Psoas muscle (tissue), 8 donors: ENCODE data around the gene APBB1IP. TPM values are rescaled to one million over a fixed set of nuclear protein-coding genes. Genes with fewer than 3 reads are reported as not detected.
A peak's percentile ranks its signal among the peaks of the same experiment; 100 is the strongest.

Source experiments
- ATAC-seq, 4 donors: fragments of 200-7000 bp; cut with Tn5 transposase; one replicate each; pipeline ENCODE4 v1.9.1; 2020; ENCODE audit warnings: moderate library complexity in 3 of 4, mild to moderate bottlenecking in 2 of 4
- DNase-seq, 2 donors: peaks; one replicate each; pipeline ENCODE4 v3.0.0-alpha.2; 2020
- H3K27ac ChIP-seq: fragments of 200-600 bp; one replicate; pipeline ENCODE4 v1.8.0; 2022
- H3K27me3 ChIP-seq, 3 donors: fragments of 200-600 bp in 1 of 3; one replicate each; pipeline versions ENCODE4 v1.6.1 to v1.8.0; 2013 to 2022; ENCODE audit warnings: low read length in 2 of 3, mild to moderate bottlenecking in 2 of 3, moderate library complexity in 1 of 3; ENCODE audit not compliant: insufficient read depth in 3 of 3
- H3K36me3 ChIP-seq, 2 donors: fragments of 200-600 bp in 1 of 2; one replicate each; pipeline versions ENCODE4 v1.6.1 to v1.8.0; 2013 to 2022; ENCODE audit warnings: low read depth in 1 of 2, mild to moderate bottlenecking in 1 of 2, moderate library complexity in 1 of 2; ENCODE audit not compliant: insufficient read depth in 1 of 2
- H3K4me1 ChIP-seq: fragments of 200-600 bp; one replicate; pipeline ENCODE4 v1.8.0; 2022
- H3K4me3 ChIP-seq: fragments of 200-600 bp; one replicate; pipeline ENCODE4 v1.8.0; 2022; ENCODE audit warnings: mild to moderate bottlenecking
- H3K9me3 ChIP-seq: fragments of 200-600 bp; one replicate; pipeline ENCODE4 v1.8.0; 2022
- CTCF ChIP-seq: fragments of 200-600 bp; IDR thresholded peaks from one replicate; pipeline ENCODE4 v1.8.0; 2022; ENCODE audit warnings: antibody characterized with exemption
- WGBS, 3 donors: extraction: QIAGEN DNeasy Blood & Tissue Kit; methylation state at CpG; one replicate each; pipeline versions ENCODE4 v1.1.6 to v1.1.7; 2013; 5-methylcytosine and 5-hydroxymethylcytosine counted together
- intact Hi-C, 2 donors: fragments of 100-400 bp; cut with DNase I; formaldehyde crosslinking; loops; one replicate each; pipeline versions ENCODE4 v1.11.0 to v1.14.2; 2022
- polyA plus RNA-seq, 3 donors: library from polyadenylated mRNA; stranded (reverse); fragments of 200-250 nt; gene quantifications; one replicate each; pipeline ENCODE4 v1.2.3, GENCODE V29; 2013
- total RNA-seq, 4 donors: library from RNA; stranded (reverse); fragmentation: NEBNext Ultra II Directional in 2 of 4; extraction: Animal tissue kit (Norgen Biotek cat#: 25700) in 2 of 4; gene quantifications; one replicate each; pipeline versions ENCODE4 v1.2.1 to v1.2.4, GENCODE V29; 2021 to 2023
- donor health status: healthy with polysubstance abuse.
- donor health status: DM: no; HTN: no; CAD: no; lungs with moderate emphysema.
- donor health status: Bipolar disorder and iron deficiency.
- donor health status: healthy.
- donor health status: DM: yes; HTN: yes; CAD: no.
- donor health status: DM: no; HTN: no; CAD: no.
- donor health status: DM: no; HTN: no; CAD: no.
- donor health status: DM: yes; HTN: yes; CAD: no.

APBB1IP gene
- total and polyA plus RNA-seq, 7 donors: 0.25 to 2.8 (median 0.86) TPM

DNA sequence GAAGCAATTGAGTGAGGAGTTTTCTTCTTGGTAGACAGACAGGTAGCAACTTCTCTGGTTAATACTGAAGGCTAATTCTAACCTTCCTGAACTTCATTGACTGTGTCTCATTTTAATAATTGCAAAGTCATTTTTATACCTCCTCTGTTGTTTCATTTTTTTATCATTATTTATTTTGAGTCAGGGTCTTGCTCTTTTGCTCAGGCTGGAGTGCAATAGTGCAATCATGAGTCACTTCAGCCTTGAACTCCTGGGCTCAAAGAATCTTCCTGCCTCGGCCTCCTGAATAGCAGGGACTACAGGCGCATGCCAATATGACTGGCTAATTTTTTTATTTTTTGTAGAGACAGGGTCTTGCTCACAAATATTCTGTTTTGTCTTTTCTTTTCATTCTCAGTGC lies 45.4 kb downstream of the APBB1IP start:
- H3K4me3 ChIP-seq: no peak overlapping the region
- H3K36me3 ChIP-seq: no peaks in the 10 kb centered on the region
- no peak for DNase-seq
- no peak overlapping the region for H3K27ac ChIP-seq
- ATAC-seq: no peak
- H3K9me3 ChIP-seq: no peaks in the 10 kb centered on the region
- WGBS, 3 donors: 84 to 93% (median 86%) methylated on average over 2 of the region's 2 CpGs
- no peak for TF ChIP-seq CTCF
- no peaks in the 10 kb centered on the region for H3K27me3 ChIP-seq
- no peaks in the 10 kb centered on the region for H3K4me1 ChIP-seq
- intact Hi-C loops: no loop called here

- Histone ChIP-seq H3K27me3 (no peaks in the 10 kb centered on the region), H3K9me3 (no peaks in the 10 kb centered on the region), H3K4me1 (no peaks in the 10 kb centered on the region), H3K4me3 (no peak overlapping the region), H3K27ac (no peak overlapping the region), H3K36me3 (no peaks in the 10 kb centered on the region)
- ATAC-seq (no peak), DNase-seq (no peak)
- intact Hi-C loops: no loop called here
- WGBS, 3 donors: 33 to 45% (median 39%) methylated on average over 5 of the region's 5 CpGs
- no peak for TF ChIP-seq CTCF
These were observed 47.2 kb downstream of the APBB1IP start for GRCh38 chr10:26485150-26485941.

GRCh38 chr10:26486304-26486703 lies 48.2 kb downstream of the APBB1IP start:
- DNase-seq: peak in 1 of 2 donors; percentile 33
- Histone ChIP-seq H3K27ac (peak overlapping the region; percentile 50), H3K4me3 (no peak overlapping the region), H3K36me3 (no peaks in the 10 kb centered on the region), H3K4me1 (no peaks in the 10 kb centered on the region), H3K9me3 (no peaks in the 10 kb centered on the region), H3K27me3 (no peaks in the 10 kb centered on the region)
- intact Hi-C loops: no loop called here
- WGBS, 3 donors: 64 to 68% (median 66%) methylated on average over 7 of the region's 7 CpGs
- no peak for TF ChIP-seq CTCF
- ATAC-seq: peak in 3 of 4 donors; percentile 40 to 50 (median 46)

GRCh38 chr10:26486990-26487850 lies 49.1 kb downstream of the APBB1IP start:
- no peak overlapping the region for H3K4me3 ChIP-seq
- no peaks in the 10 kb centered on the region for H3K4me1 ChIP-seq
- intact Hi-C loops: no loop called here
- no peaks in the 10 kb centered on the region for H3K9me3 ChIP-seq
- DNase-seq (no peak), ATAC-seq (peak in 3 of 4 donors; percentile 53 to 74 (median 56))
- no peaks in the 10 kb centered on the region for H3K36me3 ChIP-seq
- H3K27ac ChIP-seq: no peak overlapping the region
- no peaks in the 10 kb centered on the region for H3K27me3 ChIP-seq
- no peak for TF ChIP-seq CTCF
- WGBS, 3 donors: 49 to 53% (median 53%) methylated on average over 11 of the region's 11 CpGs
